GM18909 (cell line): ENCODE data around the gene DPYD.
"Not testable (repeated sequence)": the region's sequence is repeated elsewhere in the genome, so short reads cannot be mapped to it uniquely, and the experiment has no call there.

Experiments
- ATAC-seq: cut with Tn5 transposase; IDR thresholded peaks from one replicate; pipeline ENCODE4 v1.9.1; 2021; ENCODE audit warnings: mild to moderate bottlenecking; ENCODE audit not compliant: unreplicated experiment, poor library complexity

Gene DPYD

GRCh38 chr1:97396463-97396862 lies 524.4 kb downstream of the DPYD start:
- ATAC-seq, result no peak

GRCh38 chr1:97392701-97393100 lies 528.1 kb downstream of the DPYD start:
- ATAC-seq, result no peak

GRCh38 chr1:97385536-97386277 lies 535.1 kb downstream of the DPYD start:
- no peak for ATAC-seq

- ATAC-seq, result no peak
Measured at GRCh38 chr1:97384294-97384968, 536.4 kb downstream of the DPYD start.

GRCh38 chr1:97383797-97384196 lies 537.0 kb downstream of the DPYD start:
- no peak for ATAC-seq

GRCh38 chr1:97382206-97382605 lies 538.6 kb downstream of the DPYD start:
- ATAC-seq, result no peak

GRCh38 chr1:97379387-97380075 lies 541.3 kb downstream of the DPYD start:
- ATAC-seq, result no peak

- ATAC-seq, result no peak
Measured at GRCh38 chr1:97378596-97378995, 542.2 kb downstream of the DPYD start.

- ATAC-seq, result no peak
Measured at GRCh38 chr1:97377432-97378034, 543.3 kb downstream of the DPYD start.

- ATAC-seq, result no peak
Measured at GRCh38 chr1:97373000-97373399, 547.8 kb downstream of the DPYD start.

- no peak for ATAC-seq
Measured at GRCh38 chr1:97372531-97372930, 548.3 kb downstream of the DPYD start.

GRCh38 chr1:97368296-97368695 lies 552.5 kb downstream of the DPYD start:
- no peak for ATAC-seq

- no peak for ATAC-seq
Measured at GRCh38 chr1:97366984-97367383, 553.9 kb downstream of the DPYD start.

- no peak for ATAC-seq
Measured at GRCh38 chr1:97365026-97365425, 555.8 kb downstream of the DPYD start.

GRCh38 chr1:97364086-97364485 lies 556.7 kb downstream of the DPYD start:
- ATAC-seq, result no peak

- ATAC-seq, result no peak
Measured at GRCh38 chr1:97356309-97356708, 564.5 kb downstream of the DPYD start.

GRCh38 chr1:97352936-97353382 lies 567.9 kb downstream of the DPYD start:
- ATAC-seq, result no peak

- ATAC-seq, result no peak
Measured at GRCh38 chr1:97351846-97352245, 569.0 kb downstream of the DPYD start.

- no peak for ATAC-seq
Measured at GRCh38 chr1:97350662-97351061, 570.2 kb downstream of the DPYD start.

- ATAC-seq, result no peak
Measured at GRCh38 chr1:97350241-97350640, 570.6 kb downstream of the DPYD start.

- not testable (repeated sequence) for ATAC-seq
Measured at GRCh38 chr1:97349794-97350193, 571.0 kb downstream of the DPYD start.
